ENCODE results near the gene NIPAL3.

DNA sequence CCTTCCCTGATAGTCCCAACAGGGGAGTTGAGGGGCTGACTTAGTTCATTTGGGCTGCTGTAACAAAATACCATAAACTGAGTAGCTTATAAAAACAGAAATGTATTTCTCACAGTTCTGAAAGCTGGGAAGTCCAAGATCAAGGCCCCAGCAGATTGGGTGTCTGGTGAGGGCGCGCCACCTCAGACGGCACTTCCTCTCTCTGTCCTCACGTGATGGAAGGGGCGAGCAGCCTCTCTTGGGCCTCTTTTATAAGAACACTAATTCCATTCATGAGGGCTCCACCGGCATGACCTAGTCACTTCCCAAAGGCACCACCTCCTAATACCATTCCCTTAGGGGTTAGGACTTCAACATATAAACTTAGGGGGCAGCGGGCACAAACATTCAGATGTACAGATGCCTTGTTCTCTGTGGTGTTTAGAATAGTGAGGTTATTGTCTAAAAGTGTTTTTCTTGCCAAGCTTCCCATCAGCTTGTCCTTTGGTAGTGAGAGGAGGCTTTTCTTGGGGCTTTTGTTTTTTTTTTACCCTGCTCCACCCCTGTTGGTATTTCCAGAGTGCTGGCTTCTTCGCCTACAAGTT lies 20.3 kb downstream of the NIPAL3 start:
- TF ChIP-seq POLR2A (IDR thresholded peaks at IDR 0.05; ENCODE audit: low read length) (no peak), GATA1 (IDR thresholded peaks at IDR 0.05; ENCODE audit: low read depth, low read length) (no peak)
